Neural crest cell (in vitro differentiated cells): ENCODE measurements around the gene HLA-DPB1. TPM values are rescaled to one million over a fixed set of nuclear protein-coding genes. Genes with fewer than 3 reads are reported as not detected.

ENCODE experiments used
- DNase-seq: peaks from one replicate; pipeline ENCODE4 v3.0.0; 2021; ENCODE audit warnings: low read depth, mixed read lengths, low spot score
- H3K27ac Mint-ChIP-seq: one replicate; pipeline ENCODE4 v1.8.0; 2021; ENCODE audit warnings: mild to moderate bottlenecking, mixed read lengths; ENCODE audit not compliant: unreplicated experiment
- H3K27me3 Mint-ChIP-seq: 2 replicates; pipeline ENCODE4 v1.8.0; 2021; ENCODE audit warnings: low read depth, mild to moderate bottlenecking, mixed read lengths
- H3K36me3 Mint-ChIP-seq: 2 replicates; pipeline ENCODE4 v1.8.0; 2021; ENCODE audit warnings: low read depth, mild to moderate bottlenecking, mixed read lengths
- H3K4me1 Mint-ChIP-seq: 2 replicates; pipeline ENCODE4 v1.8.0; 2021; ENCODE audit warnings: mixed read lengths
- H3K4me3 Mint-ChIP-seq: one replicate; pipeline ENCODE4 v1.8.0; 2021; ENCODE audit warnings: mild to moderate bottlenecking, mixed read lengths
- H3K9me3 Mint-ChIP-seq: 2 replicates; pipeline ENCODE4 v1.8.0; 2021; ENCODE audit warnings: mixed read lengths
- CTCF ChIP-seq: fragments of 200-600 bp; sonication (generic); conservative IDR thresholded peaks from 2 replicates; pipeline ENCODE4 v1.5.0; 2021; ENCODE audit warnings: antibody characterized with exemption, mild to moderate bottlenecking
- total RNA-seq: library from RNA; stranded (reverse); gene quantifications from 2 replicates; pipeline ENCODE4 v1.2.1, GENCODE V29; 2021

HLA-DPB1 gene
- total RNA-seq, 1 donor from 2014 or later: 20.4 TPM

- no peak for TF ChIP-seq CTCF
- Mint-ChIP-seq H3K9me3 (no peaks in the 10 kb centered on the region), H3K4me1 (no peaks in the 10 kb centered on the region), H3K4me3 (no peak overlapping the region), H3K27ac (no peak overlapping the region), H3K27me3 (peaks cover 83% of the 10 kb centered on the region), H3K36me3 (no peaks in the 10 kb centered on the region)
- DNase-seq: no peak
Measured at GRCh38 chr6:33036535-33036934, 39.3 kb upstream of the HLA-DPB1 start.

GRCh38 chr6:33040157-33040556, 35.6 kb upstream of the HLA-DPB1 start:
- H3K27me3 Mint-ChIP-seq: peaks cover 74% of the 10 kb centered on the region
- TF ChIP-seq CTCF: no peak
- no peaks in the 10 kb centered on the region for H3K4me1 Mint-ChIP-seq
- no peak overlapping the region for H3K27ac Mint-ChIP-seq
- H3K4me3 Mint-ChIP-seq: no peak overlapping the region
- no peaks in the 10 kb centered on the region for H3K36me3 Mint-ChIP-seq
- no peaks in the 10 kb centered on the region for H3K9me3 Mint-ChIP-seq
- DNase-seq: no peak

GRCh38 chr6:33049323-33050013, 26.3 kb upstream of the HLA-DPB1 start:
- no peak overlapping the region for H3K4me3 Mint-ChIP-seq
- no peak for DNase-seq
- peaks cover 49% of the 10 kb centered on the region for H3K27me3 Mint-ChIP-seq
- no peak for TF ChIP-seq CTCF
- H3K27ac Mint-ChIP-seq: no peak overlapping the region
- peaks cover 10% of the 10 kb centered on the region for H3K9me3 Mint-ChIP-seq
- peaks cover 4% of the 10 kb centered on the region for H3K36me3 Mint-ChIP-seq
- peaks cover 11% of the 10 kb centered on the region for H3K4me1 Mint-ChIP-seq

GRCh38 chr6:33050014-33050810, 25.6 kb upstream of the HLA-DPB1 start:
- Mint-ChIP-seq H3K36me3 (peaks cover 4% of the 10 kb centered on the region), H3K9me3 (peaks cover 10% of the 10 kb centered on the region), H3K4me1 (peaks cover 11% of the 10 kb centered on the region), H3K27ac (no peak overlapping the region), H3K4me3 (no peak overlapping the region), H3K27me3 (peaks cover 45% of the 10 kb centered on the region)
- no peak for DNase-seq
- no peak for TF ChIP-seq CTCF

GRCh38 chr6:33052627-33053026, 23.2 kb upstream of the HLA-DPB1 start:
- DNase-seq: no peak
- peaks cover 10% of the 10 kb centered on the region for H3K9me3 Mint-ChIP-seq
- no peak overlapping the region for H3K27ac Mint-ChIP-seq
- peaks cover 11% of the 10 kb centered on the region for H3K4me1 Mint-ChIP-seq
- H3K36me3 Mint-ChIP-seq: peaks cover 4% of the 10 kb centered on the region
- H3K27me3 Mint-ChIP-seq: peaks cover 39% of the 10 kb centered on the region
- TF ChIP-seq CTCF: no peak
- H3K4me3 Mint-ChIP-seq: no peak overlapping the region
